Astrocyte of the spinal cord (primary cell): Measurements from ENCODE around the gene ZNF366.

Experiments
- DNase-seq: peaks from one replicate; pipeline ENCODE4 v3.0.0; 2011; ENCODE audit warnings: low read depth, low spot score
- H3K4me3 ChIP-seq: 2 replicates; pipeline ENCODE4 v1.5.1; 2011; ENCODE audit warnings: low read depth, mild to moderate bottlenecking, low read length, moderate library complexity
- CTCF ChIP-seq: IDR thresholded peaks from 2 replicates; pipeline ENCODE4 v1.5.1; 2012; ENCODE audit warnings: low read depth, mild to moderate bottlenecking, low read length, inconsistent platforms
- in situ Hi-C: cut with HindIII; loops from 2 replicates; pipeline ENCODE4 v1.10.0; 2017; ENCODE audit warnings: low sequenced_read_pairs

Gene ZNF366

GRCh38 chr5:72515211-72515610, 8.0 kb upstream of the ZNF366 start:
- no peak for TF ChIP-seq CTCF
- in situ Hi-C loops, result no loop called here
- no peak overlapping the region for H3K4me3 ChIP-seq
- no peak for DNase-seq

GRCh38 chr5:72512593-72512860, 5.3 kb upstream of the ZNF366 start:
- in situ Hi-C loops, result no loop called here
- no peak for DNase-seq
- H3K4me3 ChIP-seq, result no peak overlapping the region
- TF ChIP-seq CTCF, result no peak

GRCh38 chr5:72511774-72512592, 4.8 kb upstream of the ZNF366 start:
- in situ Hi-C loops, result no loop called here
- no peak overlapping the region for H3K4me3 ChIP-seq
- no peak for TF ChIP-seq CTCF
- DNase-seq, result no peak

- TF ChIP-seq CTCF, result no peak
- DNase-seq, result peak; percentile 60
- in situ Hi-C loops, result no loop called here
- H3K4me3 ChIP-seq, result no peak overlapping the region
Measured at GRCh38 chr5:72511366-72511765, 4.2 kb upstream of the ZNF366 start.

GRCh38 chr5:72510610-72511181, 3.5 kb upstream of the ZNF366 start:
- no peak overlapping the region for H3K4me3 ChIP-seq
- TF ChIP-seq CTCF, result no peak
- peak; percentile 85 for DNase-seq
- in situ Hi-C loops, result no loop called here

- DNase-seq, result no peak
- no peak for TF ChIP-seq CTCF
- in situ Hi-C loops, result no loop called here
- H3K4me3 ChIP-seq, result no peak overlapping the region
Measured at GRCh38 chr5:72509401-72509800, 2.2 kb upstream of the ZNF366 start.
